Measurements from ENCODE around the gene XIAP.

GRCh38 chrX:123847056-123847455, 12.8 kb upstream of the XIAP start:
- TF ChIP-seq CTCF (conservative IDR thresholded peaks at IDR 0.05; ENCODE audit: low read length) (no peak), EZH2phosphoT487 (IDR thresholded peaks at IDR 0.05; ENCODE audit: borderline replicate concordance) (no peak)

Data from Loucy (cell line).